ENCODE measurements around the gene LARGE1. TPM values are rescaled to one million over a fixed set of nuclear protein-coding genes. Genes with fewer than 3 reads are reported as not detected.

LARGE1 gene
- total and polyA plus RNA-seq, 2 of the 8 experiments (the other 6 are each of a cell fraction or from before 2014, with no cell fraction given): 43.7 to 83.0 TPM

DNA sequence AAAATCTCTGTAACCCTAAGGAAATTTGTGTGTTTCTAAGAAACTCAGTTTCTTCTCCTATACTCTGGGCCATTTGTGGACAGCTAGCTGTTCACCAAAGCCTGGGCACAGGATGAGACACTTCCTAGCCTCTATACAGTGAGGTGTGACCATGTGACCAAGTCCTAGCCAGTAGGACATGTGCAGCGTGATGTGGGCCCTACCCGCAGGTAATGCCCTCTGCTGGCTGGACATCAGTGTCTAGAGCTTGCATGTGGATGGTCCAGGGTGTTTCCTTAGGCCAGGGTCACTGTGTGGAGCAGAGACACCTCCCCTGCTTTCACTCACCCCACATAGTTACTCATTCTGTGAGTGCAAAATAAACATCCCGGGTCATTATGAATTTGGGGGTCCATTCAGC, 100.5 kb downstream of the LARGE1 start:
- no peak overlapping the region for H4K5ac ChIP-seq (ENCODE audit: insufficient read length, low read depth, low read length)

More for the DNA sequence above, 100.5 kb downstream of the LARGE1 start:
- CTCF ChIA-PET (ENCODE audit: partially characterized antibody): interaction anchor here (1.2 to 3.0 kb wide), 5 partner anchors 9 to 37 kb away, joined by 3 to 15 read pairs (median 3); no protein-coding TSS in a partner anchor
- no peak overlapping the region for H3K4me2 ChIP-seq (ENCODE audit: insufficient read depth in 1 of 2, low read depth in 2 of 2, low read length in 2 of 2)
- H4K8ac ChIP-seq (ENCODE audit: extremely low read depth, insufficient read depth, low read length): no peak overlapping the region
- peaks cover 0 to 3% (median 0%) of the 10 kb centered on the region in 4 experiments; a peak in 1 of 8 replicates for H3K36me3 ChIP-seq (ENCODE audit: control insufficient read depth in 2 of 4, insufficient read depth in 4 of 4, low read length in 3 of 4)
- POLR2A ChIA-PET (ENCODE audit: partially characterized antibody): interaction anchor here (1.5 kb wide), 1 partner anchor 10 kb away, joined by 4 read pairs; no protein-coding TSS in a partner anchor
- H2BK20ac ChIP-seq (ENCODE audit: low read length): no peak overlapping the region
- no peak overlapping the region for H3K18ac ChIP-seq (ENCODE audit: extremely low read depth, low read length)
- peaks cover 9 to 12% of the 10 kb centered on the region in 2 experiments for H4K20me1 ChIP-seq (replicated peaks in 1 of 2; ENCODE audit: control insufficient read depth in 1 of 2, insufficient read depth in 2 of 2, low read length in 2 of 2)
- no peak overlapping the region for H3K4me3 ChIP-seq (ENCODE audit: extremely low read depth in 1 of 4, insufficient read depth in 2 of 4, low read depth in 3 of 4, low read length in 4 of 4)
- peak overlapping the region; percentile 20; the same call in 1 of the 2 replicates for H2BK12ac ChIP-seq (ENCODE audit: low read depth, low read length)
- DNase-seq (ENCODE audit: low read depth in 1 of 2, low spot score in 2 of 2): no peak
- no peak overlapping the region for H2AK5ac ChIP-seq (ENCODE audit: low read depth, low read length)
- no peak overlapping the region for H3K23ac ChIP-seq (ENCODE audit: insufficient read length)
- H2BK120ac ChIP-seq (replicated peaks; ENCODE audit: low read depth, low read length): no peak overlapping the region
- 63% methylated on average over 3 of the region's 3 CpGs; no CpG with 5 or more reads in 1 of the 2 experiments for WGBS, 2 experiments (ENCODE audit: extremely low coverage in 1 of 2, insufficient coverage in 1 of 2, insufficient read length in 1 of 2, insufficient replicate concordance in 2 of 2, low coverage in 1 of 2, low lambda C conversion rate in 2 of 2, missing lambda C conversion rate in 1 of 2)
- H3K27me3 ChIP-seq (replicated peaks in 1 of 4; ENCODE audit: control insufficient read depth in 3 of 4, extremely low read depth in 1 of 4, insufficient read depth in 3 of 4, low read length in 3 of 4): no peaks in the 10 kb centered on the region; a peak in 1 of 7 replicates
- no peak overlapping the region for H3K4ac ChIP-seq (replicated peaks; ENCODE audit: insufficient read length, low read depth, low read length)
- TF ChIP-seq USF2 (IDR thresholded peaks at IDR 0.05; ENCODE audit: low read length): peak; percentile 56
- peak in 1 of 3 experiments; percentile 29; a peak in 2 of 4 replicates for TF ChIP-seq CTCF (IDR thresholded peaks at IDR 0.05; ENCODE audit: control extremely low read depth in 1 of 3, insufficient read depth in 1 of 3, low read depth in 1 of 3, low read length in 3 of 3)
- TF ChIP-seq TEAD4 (IDR thresholded peaks at IDR 0.05; ENCODE audit: low read depth, low read length): no peak
- peak; percentile 4 to 43; a peak in 2 of 4 replicates for TF ChIP-seq RAD21 (IDR thresholded peaks at IDR 0.05 in 1 of 2, conservative IDR thresholded peaks at IDR 0.05 in 1 of 2; ENCODE audit: low read depth in 2 of 2, low read length in 2 of 2)
- peak; percentile 47; the same call in 1 of the 2 replicates for TF ChIP-seq MAX (IDR thresholded peaks at IDR 0.05)
- H3K23me2 ChIP-seq (ENCODE audit: low read depth, low read length): no peaks in the 10 kb centered on the region
- H3K56ac ChIP-seq (replicated peaks; ENCODE audit: insufficient read length, low read depth, low read length): no peak overlapping the region
- peaks cover 24 to 32% of the 10 kb centered on the region in 2 experiments for H3K79me2 ChIP-seq (ENCODE audit: control insufficient read depth in 1 of 2, insufficient read depth in 2 of 2, low read length in 2 of 2)
- no peak for FAIRE-seq
- H3K14ac ChIP-seq (ENCODE audit: insufficient read length): no peak overlapping the region
- no peak overlapping the region for H3K9ac ChIP-seq (replicated peaks in 1 of 4; ENCODE audit: extremely low read depth in 1 of 4, low read depth in 3 of 4, low read length in 3 of 4)
- peaks cover 3 to 21% (median 11%) of the 10 kb centered on the region in 4 experiments; a peak in 5 of 7 replicates for H3K4me1 ChIP-seq (replicated peaks in 1 of 4; ENCODE audit: control insufficient read depth in 3 of 4, insufficient read depth in 4 of 4, low read length in 3 of 4)
- H4K91ac ChIP-seq (replicated peaks; ENCODE audit: insufficient read length, low read length): no peak overlapping the region
- H2BK5ac ChIP-seq (ENCODE audit: low read depth, low read length): no peak overlapping the region
- H3K27ac ChIP-seq (ENCODE audit: low read depth, low read length): no peak overlapping the region
- H3K79me1 ChIP-seq (ENCODE audit: low read depth, low read length): peaks cover 13% of the 10 kb centered on the region
- 0 out of 2 replicates have a peak overlapping the region, but pooled peaks have one; percentile 9 for H2BK15ac ChIP-seq (ENCODE audit: low read length)
- H3K9me3 ChIP-seq (ENCODE audit: insufficient read depth in 2 of 2, low read depth in 1 of 2, low read length in 1 of 2): no peaks in the 10 kb centered on the region; a peak in 1 of 4 replicates
- H2AFZ ChIP-seq (ENCODE audit: low read length): no peak overlapping the region
